Panc1 (cell line): ENCODE data around the gene TBC1D22A. TPM values are rescaled to one million over a fixed set of nuclear protein-coding genes. Genes with fewer than 3 reads are reported as not detected.

Source experiments
- ATAC-seq: fragments of 200-7000 bp; cut with Tn5 transposase; 2 replicates; pipeline ENCODE4 v1.9.1; 2020; ENCODE audit warnings: mild to moderate bottlenecking, moderate library complexity
- BruUV-seq: library from RNA; stranded (reverse); fragments of 400-500 nt; replicated peaks from 2 replicates; lab custom pipeline; 2021; lab: Mats Ljungman, UMichigan
- CTCF ChIA-PET: fragments of 300-600 bp; sonication (Branson Sonifier 250); formaldehyde crosslinking; loops from one replicate; lab custom pipeline; 2022; ENCODE audit warnings: antibody characterized with exemption; lab: Charles Lee
- POLR2A ChIA-PET: fragments of 300-600 bp; sonication (Branson Sonifier 250); formaldehyde crosslinking; loops from one replicate; lab custom pipeline; 2022; ENCODE audit warnings: antibody characterized with exemption; lab: Charles Lee
- DNase-seq: peaks from one replicate; pipeline ENCODE4 v3.0.0-alpha.2; 2010; ENCODE audit warnings: low read depth, low spot score
- H3K27ac ChIP-seq: 2 replicates; pipeline ENCODE4 v1.5.1; 2011; ENCODE audit warnings: mild to moderate bottlenecking, low read length, inconsistent platforms
- H3K27me3 ChIP-seq: fragments of 200-500 bp; sonication (Bioruptor generic); 2 replicates; pipeline ENCODE4 v1.6.0; 2014; ENCODE audit warnings: low read length, inconsistent platforms; ENCODE audit not compliant: control insufficient read depth, insufficient read depth
- H3K36me3 ChIP-seq: fragments of 200-500 bp; sonication (Bioruptor generic); 2 replicates; pipeline ENCODE4 v1.5.1; 2014; ENCODE audit warnings: inconsistent platforms, mild to moderate bottlenecking, low read length, moderate library complexity; ENCODE audit not compliant: control insufficient read depth, insufficient read depth
- H3K4me1 ChIP-seq: 2 replicates; pipeline ENCODE4 v1.5.1; 2011; ENCODE audit warnings: inconsistent platforms, mild to moderate bottlenecking, low read length, moderate library complexity; ENCODE audit not compliant: control insufficient read depth, insufficient read depth
- H3K4me3 ChIP-seq, 2 experiments: 2 replicates each; pipeline ENCODE4 v1.5.1; 2011 to 2012; ENCODE audit warnings: low read depth in 2 of 2, low read length in 2 of 2, mild to moderate bottlenecking in 2 of 2, inconsistent platforms in 1 of 2, moderate library complexity in 1 of 2
- H3K9me3 ChIP-seq: fragments of 200-500 bp; sonication (Bioruptor generic); 2 replicates; pipeline ENCODE4 v1.5.1; 2014; ENCODE audit warnings: low read depth, mild to moderate bottlenecking, inconsistent platforms, low read length, moderate library complexity; ENCODE audit not compliant: control insufficient read depth, insufficient read depth
- CTCF ChIP-seq: fragments of 450-650 bp; IDR thresholded peaks from 2 replicates; pipeline ENCODE4 v1.5.1; 2017; ENCODE audit warnings: mild to moderate bottlenecking
- POLR2AphosphoS5 ChIP-seq: IDR thresholded peaks from 2 replicates; pipeline ENCODE4 v1.6.1; 2012; ENCODE audit warnings: mild to moderate bottlenecking, low read depth, low read length, moderate library complexity
- REST ChIP-seq, 2 experiments: IDR thresholded peaks; 2 replicates each; pipeline ENCODE4 v1.6.1; 2011 to 2012; ENCODE audit warnings: low read depth in 2 of 2, control low read depth in 1 of 2, low read length in 1 of 2, mild to moderate bottlenecking in 1 of 2, moderate library complexity in 1 of 2; ENCODE audit not compliant: insufficient read depth in 1 of 2
- SIN3A ChIP-seq: IDR thresholded peaks from 2 replicates; pipeline ENCODE4 v1.6.1; 2012; ENCODE audit warnings: low read depth, mild to moderate bottlenecking, low read length, moderate library complexity, borderline replicate concordance; ENCODE audit not compliant: insufficient read depth
- TCF7L2 ChIP-seq: IDR thresholded peaks from 2 replicates; pipeline ENCODE4 v1.6.1; 2011; ENCODE audit warnings: mild to moderate bottlenecking, low read depth, low read length, inconsistent platforms
- in situ Hi-C: cut with HindIII; loops from 2 replicates; pipeline ENCODE4 v1.10.0; 2016; ENCODE audit warnings: low sequenced_read_pairs, low pct_unique_long_range_greater_than_20kb
- intact Hi-C: fragments of 100-400 bp; cut with micrococcal nuclease; formaldehyde crosslinking; loops from one replicate; pipeline ENCODE4 v1.10.0; 2022; ENCODE audit not compliant: unreplicated experiment
- total RNA-seq: library from RNA; stranded (reverse); gene quantifications from one replicate; pipeline ENCODE4 v1.2.1, GENCODE V29; 2021; ENCODE audit not compliant: unreplicated experiment

Gene TBC1D22A
- total RNA-seq, 1 experiment from 2014 or later, result 28.7 TPM

- intact Hi-C loops (no loop called here), in situ Hi-C loops (no loop called here)
- Histone ChIP-seq H3K27me3 (no peaks in the 10 kb centered on the region), H3K9me3 (no peaks in the 10 kb centered on the region), H3K4me1 (no peaks in the 10 kb centered on the region), H3K4me3 (no peak overlapping the region), H3K27ac (no peak overlapping the region), H3K36me3 (no peaks in the 10 kb centered on the region)
- TF ChIP-seq REST (IDR thresholded peaks at IDR 0.05; ENCODE audit: insufficient read depth in 1 of 2, low read depth in 2 of 2, low read length in 1 of 2) (no peak), CTCF (no peak), TCF7L2 (no peak), POLR2AphosphoS5 (no peak), SIN3A (no peak)
- no TSS peak for BruUV-seq
- ChIA-PET CTCF (no interaction called here), POLR2A (no interaction called here)
- DNase-seq, result no peak
- ATAC-seq, result no peak
These were observed 305.0 kb downstream of the TBC1D22A start for GRCh38 chr22:47067321-47067890.

GRCh38 chr22:47067911-47068625, 305.6 kb downstream of the TBC1D22A start:
- no TSS peak for BruUV-seq

More at GRCh38 chr22:47067911-47068625, 305.6 kb downstream of the TBC1D22A start:
- TF ChIP-seq REST (IDR thresholded peaks at IDR 0.05; ENCODE audit: insufficient read depth in 1 of 2, low read depth in 2 of 2, low read length in 1 of 2) (no peak), POLR2AphosphoS5 (no peak), TCF7L2 (no peak), SIN3A (no peak), CTCF (no peak)
- no peak overlapping the region for H3K4me3 ChIP-seq
- no peaks in the 10 kb centered on the region for H3K4me1 ChIP-seq
- H3K27me3 ChIP-seq, result no peaks in the 10 kb centered on the region
- H3K36me3 ChIP-seq, result no peaks in the 10 kb centered on the region
- ChIA-PET POLR2A (no interaction called here), CTCF (no interaction called here)
- intact Hi-C loops (no loop called here), in situ Hi-C loops (no loop called here)
- H3K27ac ChIP-seq, result no peak overlapping the region
- H3K9me3 ChIP-seq, result no peaks in the 10 kb centered on the region
- no peak for ATAC-seq
- no peak for DNase-seq
